ENCODE results near the gene PKD2. TPM values are rescaled to one million over a fixed set of nuclear protein-coding genes. Genes with fewer than 3 reads are reported as not detected.

PKD2 gene
- 17.6 and 20.8 TPM in 2 replicates for total RNA-seq (2014; rRNA removed; shearing (Covaris generic); ENCODE audit: low replicate concordance)

DNA sequence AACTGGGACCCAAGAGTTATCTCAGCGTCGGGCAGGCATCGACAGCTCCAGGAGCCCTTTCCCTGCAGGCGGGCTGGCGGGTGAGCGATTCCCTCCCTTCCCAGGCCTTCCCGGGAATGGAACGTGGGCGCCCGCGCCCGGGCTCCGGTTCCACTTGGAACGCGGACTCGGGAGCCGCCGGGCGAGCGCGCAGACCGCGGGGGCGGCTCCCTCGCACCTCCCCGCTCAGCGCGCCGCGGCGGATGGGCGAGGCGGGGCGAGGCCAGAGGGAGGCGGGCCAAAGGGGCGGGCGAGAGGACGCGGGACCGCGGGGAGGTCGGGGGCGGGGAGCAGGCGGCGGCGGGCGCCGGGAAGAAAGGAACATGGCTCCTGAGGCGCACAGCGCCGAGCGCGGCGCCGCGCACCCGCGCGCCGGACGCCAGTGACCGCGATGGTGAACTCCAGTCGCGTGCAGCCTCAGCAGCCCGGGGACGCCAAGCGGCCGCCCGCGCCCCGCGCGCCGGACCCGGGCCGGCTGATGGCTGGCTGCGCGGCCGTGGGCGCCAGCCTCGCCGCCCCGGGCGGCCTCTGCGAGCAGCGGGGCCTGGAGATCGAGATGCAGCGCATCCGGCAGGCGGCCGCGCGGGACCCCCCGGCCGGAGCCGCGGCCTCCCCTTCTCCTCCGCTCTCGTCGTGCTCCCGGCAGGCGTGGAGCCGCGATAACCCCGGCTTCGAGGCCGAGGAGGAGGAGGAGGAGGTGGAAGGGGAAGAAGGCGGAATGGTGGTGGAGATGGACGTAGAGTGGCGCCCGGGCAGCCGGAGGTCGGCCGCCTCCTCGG is at the start of gene PKD2:
Gene PKD2 (plus strand): TSS at position 332 of the 818 bp plus-strand sequence. CDS start 99 bp downstream, at position 431.
- peak; percentile 91 for DNase-seq
- Histone ChIP-seq H2AFZ (ENCODE audit: low read length) (peak within 1 kb of the TSS; percentile 16; the same call in 1 of the 2 replicates), H3K4me1 (ENCODE audit: low read length) (peaks cover 41% of the 10 kb centered on the region), H3K79me2 (ENCODE audit: low read length) (peaks cover 48% of the 10 kb centered on the region), H3K4me2 (ENCODE audit: low read depth, low read length, poor library complexity, severe bottlenecking) (peak within 1 kb of the TSS; percentile 95), H4K20me1 (ENCODE audit: insufficient read depth, low read depth, low read length) (peaks cover 9% of the 10 kb centered on the region), H3K4me3 (ENCODE audit: low read length) (peak within 1 kb of the TSS; percentile 94), H3K9me3 (ENCODE audit: low read length) (no peaks in the 10 kb centered on the region), H3K9ac (ENCODE audit: low read length) (peak within 1 kb of the TSS; percentile 84), H3K36me3 (ENCODE audit: insufficient read depth, low read length) (no peaks in the 10 kb centered on the region), H3K27me3 (ENCODE audit: low read length) (no peaks in the 10 kb centered on the region), H3K27ac (ENCODE audit: low read length) (no peak within 1 kb of the TSS), H3K9me2 (replicated peaks; ENCODE audit: insufficient read depth, low read length) (no peaks in the 10 kb centered on the region)

DNA sequence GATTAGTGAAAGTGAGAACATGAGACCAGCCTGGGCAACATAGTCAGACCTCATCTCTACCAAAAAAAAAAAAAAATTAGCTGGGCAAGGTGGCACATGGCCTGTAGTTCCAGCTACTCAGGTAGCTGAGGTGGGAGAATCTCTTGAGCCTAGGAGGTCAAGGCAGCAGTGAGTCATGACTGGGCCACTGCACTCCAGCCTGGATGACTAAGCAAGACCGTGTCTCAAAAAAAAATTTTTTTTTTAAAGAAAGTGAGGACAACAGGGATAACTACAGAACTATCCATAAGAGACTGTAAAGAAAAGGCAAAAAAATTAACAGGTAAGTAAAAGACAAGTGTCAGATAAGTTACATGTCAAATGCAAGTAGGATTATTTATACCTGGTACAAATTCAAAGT is 45.4 kb upstream of the PKD2 start:
- H3K4me3 ChIP-seq (ENCODE audit: low read length) = no peak overlapping the region
- H3K4me2 ChIP-seq (ENCODE audit: low read depth, low read length, poor library complexity, severe bottlenecking) = no peak overlapping the region

DNA sequence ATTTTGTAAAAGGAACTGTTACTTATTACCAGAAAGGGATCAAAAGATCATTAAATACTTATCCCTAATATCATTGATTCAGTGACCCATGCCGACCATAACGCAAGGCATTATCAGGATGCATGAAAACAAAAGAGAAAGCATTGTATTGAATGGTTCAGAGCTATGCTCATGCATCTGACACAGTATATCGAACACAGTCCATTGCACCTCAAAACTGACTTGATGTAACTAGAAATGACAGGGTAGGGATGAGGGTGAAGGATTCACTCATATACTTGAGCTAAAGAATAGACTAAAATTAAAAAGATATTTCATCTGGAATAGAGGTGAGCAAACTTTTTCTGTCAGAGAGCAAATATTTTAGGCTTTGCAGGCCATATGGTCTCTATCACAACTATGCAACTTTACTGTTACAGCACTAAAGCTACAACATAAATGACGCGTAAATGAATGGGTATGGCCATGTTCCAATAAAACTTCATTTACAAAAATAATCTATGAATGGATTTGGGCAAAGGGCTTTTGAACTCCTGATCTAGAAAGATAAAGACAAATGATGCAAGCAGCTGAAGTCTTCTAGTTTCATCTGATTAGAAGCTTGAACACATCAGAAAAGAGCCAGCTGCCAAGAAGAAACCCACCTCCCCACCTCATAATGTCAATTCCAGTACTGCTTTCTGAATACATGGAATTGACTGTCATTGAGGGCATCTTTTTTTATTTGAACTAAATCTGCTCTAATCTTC is 44.9 kb upstream of the PKD2 start:
- Histone ChIP-seq H3K4me1 (ENCODE audit: low read length) (no peaks in the 10 kb centered on the region), H3K9me3 (ENCODE audit: low read length) (no peaks in the 10 kb centered on the region), H2AFZ (ENCODE audit: low read length) (no peak overlapping the region), H3K9ac (ENCODE audit: low read length) (no peak overlapping the region), H4K20me1 (ENCODE audit: insufficient read depth, low read depth, low read length) (no peaks in the 10 kb centered on the region), H3K4me2 (ENCODE audit: low read depth, low read length, poor library complexity, severe bottlenecking) (no peak overlapping the region), H3K27me3 (ENCODE audit: low read length) (no peaks in the 10 kb centered on the region), H3K4me3 (ENCODE audit: low read length) (no peak overlapping the region), H3K9me2 (replicated peaks; ENCODE audit: insufficient read depth, low read length) (no peaks in the 10 kb centered on the region), H3K79me2 (ENCODE audit: low read length) (no peaks in the 10 kb centered on the region), H3K36me3 (ENCODE audit: insufficient read depth, low read length) (no peaks in the 10 kb centered on the region), H3K27ac (ENCODE audit: low read length) (no peak overlapping the region)
- peak; percentile 30 for DNase-seq

More for the DNA sequence above, 45.4 kb upstream of the PKD2 start:
- H3K79me2 ChIP-seq (ENCODE audit: low read length) = no peaks in the 10 kb centered on the region
- no peaks in the 10 kb centered on the region for H3K9me2 ChIP-seq (replicated peaks; ENCODE audit: insufficient read depth, low read length)
- no peaks in the 10 kb centered on the region for H4K20me1 ChIP-seq (ENCODE audit: insufficient read depth, low read depth, low read length)
- no peaks in the 10 kb centered on the region for H3K27me3 ChIP-seq (ENCODE audit: low read length)
- peak; percentile 31 for DNase-seq
- H3K9me3 ChIP-seq (ENCODE audit: low read length) = no peaks in the 10 kb centered on the region
- no peaks in the 10 kb centered on the region for H3K4me1 ChIP-seq (ENCODE audit: low read length)
- no peak overlapping the region for H2AFZ ChIP-seq (ENCODE audit: low read length)
- H3K27ac ChIP-seq (ENCODE audit: low read length) = no peak overlapping the region
- H3K36me3 ChIP-seq (ENCODE audit: insufficient read depth, low read length) = no peaks in the 10 kb centered on the region
- H3K9ac ChIP-seq (ENCODE audit: low read length) = no peak overlapping the region

DNA sequence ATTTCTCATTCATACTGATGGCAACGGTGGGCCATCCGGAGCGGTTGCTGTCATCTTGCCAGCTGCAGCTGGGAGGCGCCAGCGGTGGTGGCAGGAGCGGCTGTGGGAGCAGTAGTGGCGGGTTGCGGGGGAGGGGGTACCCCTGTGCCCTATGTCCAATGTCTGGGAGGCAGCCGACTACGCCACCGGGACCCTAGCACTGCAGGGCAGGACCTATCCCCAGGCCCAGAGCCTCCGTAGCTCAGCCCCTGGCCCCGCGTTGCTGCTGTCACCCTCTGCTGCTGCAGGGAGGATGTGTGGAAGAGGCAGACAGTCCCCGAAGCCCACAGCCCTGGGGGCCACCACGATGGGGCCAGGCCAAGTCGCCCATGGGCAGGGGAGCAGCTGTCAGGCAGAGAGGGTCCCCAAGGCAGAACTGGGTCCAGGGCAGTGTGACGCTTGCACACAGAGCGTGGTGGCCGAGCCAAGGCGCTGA is 41.9 kb upstream of the PKD2 start:
- no peaks in the 10 kb centered on the region for H3K4me1 ChIP-seq (ENCODE audit: low read length)
- no peak overlapping the region for H3K9ac ChIP-seq (ENCODE audit: low read length)
- no peaks in the 10 kb centered on the region for H3K79me2 ChIP-seq (ENCODE audit: low read length)
- H3K9me2 ChIP-seq (replicated peaks; ENCODE audit: insufficient read depth, low read length) = no peaks in the 10 kb centered on the region
- H2AFZ ChIP-seq (ENCODE audit: low read length) = no peak overlapping the region
- no peak overlapping the region for H3K4me3 ChIP-seq (ENCODE audit: low read length)
- H3K27me3 ChIP-seq (ENCODE audit: low read length) = no peaks in the 10 kb centered on the region
- no peak overlapping the region for H3K27ac ChIP-seq (ENCODE audit: low read length)
- no peaks in the 10 kb centered on the region for H3K36me3 ChIP-seq (ENCODE audit: insufficient read depth, low read length)
- H4K20me1 ChIP-seq (ENCODE audit: insufficient read depth, low read depth, low read length) = no peaks in the 10 kb centered on the region
- no peak for DNase-seq
- no peaks in the 10 kb centered on the region for H3K9me3 ChIP-seq (ENCODE audit: low read length)
- H3K4me2 ChIP-seq (ENCODE audit: low read depth, low read length, poor library complexity, severe bottlenecking) = no peak overlapping the region

DNA sequence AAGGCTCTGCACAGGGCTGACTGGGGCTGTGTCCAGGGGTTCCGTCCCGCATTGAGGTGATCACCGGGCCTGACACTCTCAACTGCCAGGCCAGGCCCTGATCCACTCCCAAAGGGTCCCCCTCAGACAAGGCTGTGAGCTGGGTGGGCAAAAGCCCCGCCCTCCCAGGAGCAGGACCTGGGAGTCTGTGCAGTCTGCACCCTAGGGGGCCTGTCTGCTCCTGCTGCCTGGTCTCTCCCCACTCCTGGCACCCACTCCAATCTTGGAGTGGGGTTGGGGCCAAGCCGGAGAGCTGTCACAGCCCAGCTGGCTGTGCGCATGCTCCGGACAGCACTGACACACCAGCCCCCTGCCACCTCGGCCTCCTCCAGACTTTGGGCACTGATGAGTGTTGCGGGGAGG is 41.3 kb upstream of the PKD2 start:
- Histone ChIP-seq H4K20me1 (ENCODE audit: insufficient read depth, low read depth, low read length) (no peaks in the 10 kb centered on the region), H3K4me1 (ENCODE audit: low read length) (no peaks in the 10 kb centered on the region), H3K79me2 (ENCODE audit: low read length) (no peaks in the 10 kb centered on the region), H3K4me3 (ENCODE audit: low read length) (no peak overlapping the region), H3K9ac (ENCODE audit: low read length) (no peak overlapping the region), H3K36me3 (ENCODE audit: insufficient read depth, low read length) (no peaks in the 10 kb centered on the region), H3K4me2 (ENCODE audit: low read depth, low read length, poor library complexity, severe bottlenecking) (no peak overlapping the region), H3K9me2 (replicated peaks; ENCODE audit: insufficient read depth, low read length) (no peaks in the 10 kb centered on the region), H2AFZ (ENCODE audit: low read length) (no peak overlapping the region), H3K27ac (ENCODE audit: low read length) (no peak overlapping the region), H3K9me3 (ENCODE audit: low read length) (no peaks in the 10 kb centered on the region), H3K27me3 (ENCODE audit: low read length) (no peaks in the 10 kb centered on the region)
- no peak for DNase-seq

DNA sequence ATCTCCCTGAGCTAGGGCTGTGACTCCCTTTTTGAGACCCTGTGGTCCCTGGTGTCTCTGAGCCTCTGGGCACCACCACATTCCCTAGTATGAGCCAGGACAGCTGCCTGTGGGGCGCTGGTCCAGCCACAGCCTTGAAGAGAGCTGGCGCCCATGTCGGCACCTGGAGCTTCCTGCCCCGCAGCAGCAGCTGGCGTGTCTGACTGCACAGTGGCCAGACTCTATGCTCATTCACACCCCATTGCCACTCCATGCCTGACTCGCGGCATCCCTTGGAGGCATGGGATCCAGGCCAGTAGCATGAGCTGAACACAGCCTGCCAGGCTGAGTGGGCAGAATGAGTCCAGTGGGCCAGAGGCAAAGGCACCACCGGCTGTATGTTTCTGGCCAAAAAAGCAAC is 40.2 kb upstream of the PKD2 start:
- Histone ChIP-seq H3K9me3 (ENCODE audit: low read length) (no peaks in the 10 kb centered on the region), H3K4me1 (ENCODE audit: low read length) (no peaks in the 10 kb centered on the region), H3K27me3 (ENCODE audit: low read length) (no peaks in the 10 kb centered on the region), H4K20me1 (ENCODE audit: insufficient read depth, low read depth, low read length) (no peaks in the 10 kb centered on the region), H3K4me3 (ENCODE audit: low read length) (no peak overlapping the region), H3K9ac (ENCODE audit: low read length) (no peak overlapping the region), H3K36me3 (ENCODE audit: insufficient read depth, low read length) (no peaks in the 10 kb centered on the region), H3K9me2 (replicated peaks; ENCODE audit: insufficient read depth, low read length) (no peaks in the 10 kb centered on the region), H3K27ac (ENCODE audit: low read length) (no peak overlapping the region), H2AFZ (ENCODE audit: low read length) (no peak overlapping the region), H3K4me2 (ENCODE audit: low read depth, low read length, poor library complexity, severe bottlenecking) (no peak overlapping the region), H3K79me2 (ENCODE audit: low read length) (no peaks in the 10 kb centered on the region)
- DNase-seq = no peak

DNA sequence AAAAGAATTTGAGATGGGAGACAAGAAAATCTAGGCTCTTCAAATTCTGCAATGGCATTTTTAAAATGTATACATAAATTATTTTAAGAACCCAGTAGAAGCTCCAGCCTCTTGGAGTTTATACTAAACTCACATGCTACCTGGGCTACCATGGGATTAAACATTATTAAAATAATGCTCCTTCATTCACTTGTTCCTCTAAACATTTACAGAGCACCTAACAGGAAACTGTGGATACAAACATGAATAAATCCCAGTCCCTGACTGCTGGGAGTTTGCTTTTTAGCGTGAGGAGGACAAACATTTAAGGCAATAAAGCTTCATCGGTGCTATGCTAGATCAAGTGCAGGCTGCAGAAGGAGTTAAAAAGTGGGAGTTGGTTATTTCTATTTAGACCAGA is 37.3 kb upstream of the PKD2 start:
- H3K4me1 ChIP-seq (ENCODE audit: low read length) = no peaks in the 10 kb centered on the region
- no peaks in the 10 kb centered on the region for H3K27me3 ChIP-seq (ENCODE audit: low read length)
- no peak overlapping the region for H3K4me3 ChIP-seq (ENCODE audit: low read length)
- no peak for DNase-seq
- H3K79me2 ChIP-seq (ENCODE audit: low read length) = no peaks in the 10 kb centered on the region
- H3K4me2 ChIP-seq (ENCODE audit: low read depth, low read length, poor library complexity, severe bottlenecking) = no peak overlapping the region
- no peak overlapping the region for H2AFZ ChIP-seq (ENCODE audit: low read length)
- H4K20me1 ChIP-seq (ENCODE audit: insufficient read depth, low read depth, low read length) = no peaks in the 10 kb centered on the region
- H3K36me3 ChIP-seq (ENCODE audit: insufficient read depth, low read length) = no peaks in the 10 kb centered on the region
- H3K27ac ChIP-seq (ENCODE audit: low read length) = no peak overlapping the region
- H3K9me3 ChIP-seq (ENCODE audit: low read length) = no peaks in the 10 kb centered on the region
- H3K9ac ChIP-seq (ENCODE audit: low read length) = no peak overlapping the region
- no peaks in the 10 kb centered on the region for H3K9me2 ChIP-seq (replicated peaks; ENCODE audit: insufficient read depth, low read length)

DNA sequence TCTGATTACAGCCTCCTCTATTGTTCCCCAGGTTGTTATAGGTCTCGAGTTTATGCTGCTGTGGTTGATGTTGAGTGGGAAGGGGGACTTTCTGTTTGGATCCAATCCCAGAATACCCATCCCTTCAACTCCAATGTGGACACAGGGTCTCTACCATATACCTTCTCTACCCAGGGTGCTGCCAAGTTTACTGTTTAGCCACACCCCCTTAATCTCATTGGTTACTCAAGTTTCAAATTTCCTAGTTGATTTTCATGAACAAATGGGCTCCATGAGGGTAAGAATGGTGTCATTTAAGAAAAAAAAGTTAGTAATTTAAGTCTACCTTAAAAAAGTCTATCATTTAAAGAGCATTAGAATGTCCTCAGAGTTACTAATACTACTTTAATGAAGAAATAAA is 35.6 kb upstream of the PKD2 start:
- Histone ChIP-seq H3K36me3 (ENCODE audit: insufficient read depth, low read length) (no peaks in the 10 kb centered on the region), H2AFZ (ENCODE audit: low read length) (no peak overlapping the region), H3K4me2 (ENCODE audit: low read depth, low read length, poor library complexity, severe bottlenecking) (no peak overlapping the region), H3K9me2 (replicated peaks; ENCODE audit: insufficient read depth, low read length) (no peaks in the 10 kb centered on the region), H3K9ac (ENCODE audit: low read length) (no peak overlapping the region), H3K27ac (ENCODE audit: low read length) (no peak overlapping the region), H3K27me3 (ENCODE audit: low read length) (no peaks in the 10 kb centered on the region), H4K20me1 (ENCODE audit: insufficient read depth, low read depth, low read length) (no peaks in the 10 kb centered on the region), H3K79me2 (ENCODE audit: low read length) (no peaks in the 10 kb centered on the region), H3K4me3 (ENCODE audit: low read length) (no peak overlapping the region), H3K4me1 (ENCODE audit: low read length) (peaks cover 10% of the 10 kb centered on the region), H3K9me3 (ENCODE audit: low read length) (no peaks in the 10 kb centered on the region)
- no peak for DNase-seq
